Esophagus muscularis mucosa (tissue), 4 donors: ENCODE results near the gene TBC1D24. TPM values are rescaled to one million over a fixed set of nuclear protein-coding genes. Genes with fewer than 3 reads are reported as not detected.

ENCODE experiments used
- DNase-seq: peaks from one replicate; pipeline ENCODE4 v3.0.0-alpha.2; 2017; ENCODE audit errors: extremely low spot score
- H3K27ac ChIP-seq, 4 donors: fragments of 200-600 bp; sonication (generic); replicated peaks in 1 of 4; 1 replicate in 3 of 4; 2 replicates in 1 of 4; pipeline ENCODE4 v1.5.1; 2016 to 2019; ENCODE audit warnings: mild to moderate bottlenecking in 1 of 4
- H3K27me3 ChIP-seq, 4 donors: fragments of 200-600 bp; sonication (generic); one replicate each; pipeline versions ENCODE4 v1.5.1 to v1.6.0; 2016 to 2019
- H3K36me3 ChIP-seq, 4 donors: fragments of 200-600 bp; sonication (generic); one replicate each; pipeline ENCODE4 v1.5.1; 2016 to 2019
- H3K4me1 ChIP-seq, 4 donors: fragments of 200-600 bp; sonication (generic); one replicate each; pipeline ENCODE4 v1.5.1; 2016 to 2019
- H3K4me3 ChIP-seq, 4 donors: fragments of 200-600 bp; sonication (generic); 1 replicate in 2 of 4; 2 replicates in 2 of 4; pipeline ENCODE4 v1.5.1; 2016 to 2019; ENCODE audit warnings: mild to moderate bottlenecking in 4 of 4, moderate library complexity in 1 of 4
- H3K9me3 ChIP-seq, 4 donors: fragments of 200-600 bp; sonication (generic); 1 replicate in 3 of 4; 2 replicates in 1 of 4; pipeline ENCODE4 v1.5.1; 2016 to 2019
- EP300 ChIP-seq: sonication (generic); formaldehyde crosslinking; IDR thresholded peaks from one replicate; pipeline ENCODE4 v1.6.1; 2017; ENCODE audit warnings: antibody characterized with exemption
- POLR2A ChIP-seq: fragments of 450-650 bp; IDR thresholded peaks from one replicate; pipeline ENCODE4 v1.6.1; 2017; ENCODE audit warnings: antibody characterized with exemption, moderate library complexity, mild to moderate bottlenecking, low read depth
- POLR2AphosphoS5 ChIP-seq, 2 donors: sonication (generic); formaldehyde crosslinking; IDR thresholded peaks; one replicate each; pipeline ENCODE4 v1.6.1; 2017; ENCODE audit warnings: antibody characterized with exemption in 2 of 2
- WGBS: methylation state at CpG from one replicate; pipeline ENCODE4 v1.1.5; 2018; 5-methylcytosine and 5-hydroxymethylcytosine counted together
- intact Hi-C: fragments of 100-400 bp; cut with DNase I; formaldehyde crosslinking; loops from one replicate; pipeline ENCODE4 v1.15.1; 2023
- total RNA-seq, 4 donors: library from RNA; depleted of rRNA; stranded (reverse); fragments of >200 nt; gene quantifications; one replicate each; pipeline versions ENCODE4 v1.1.0 to v1.2.1, GENCODE V29; 2016
- TF ChIP-seq, protein P1 (sequence below), 3 experiments: fragments of 200-600 bp in 2 of 3; fragments of 450-650 bp in 1 of 3; sonication (generic) in 2 of 3; IDR thresholded peaks; one replicate each; pipeline ENCODE4 v1.5.1; 2017 to 2019; ENCODE audit warnings: antibody characterized with exemption in 3 of 3, mild to moderate bottlenecking in 2 of 3, moderate library complexity in 1 of 3

TBC1D24 gene
- total RNA-seq, 4 donors from 2014 or later: 7.0 to 14.1 (median 11.5) TPM

DNA sequence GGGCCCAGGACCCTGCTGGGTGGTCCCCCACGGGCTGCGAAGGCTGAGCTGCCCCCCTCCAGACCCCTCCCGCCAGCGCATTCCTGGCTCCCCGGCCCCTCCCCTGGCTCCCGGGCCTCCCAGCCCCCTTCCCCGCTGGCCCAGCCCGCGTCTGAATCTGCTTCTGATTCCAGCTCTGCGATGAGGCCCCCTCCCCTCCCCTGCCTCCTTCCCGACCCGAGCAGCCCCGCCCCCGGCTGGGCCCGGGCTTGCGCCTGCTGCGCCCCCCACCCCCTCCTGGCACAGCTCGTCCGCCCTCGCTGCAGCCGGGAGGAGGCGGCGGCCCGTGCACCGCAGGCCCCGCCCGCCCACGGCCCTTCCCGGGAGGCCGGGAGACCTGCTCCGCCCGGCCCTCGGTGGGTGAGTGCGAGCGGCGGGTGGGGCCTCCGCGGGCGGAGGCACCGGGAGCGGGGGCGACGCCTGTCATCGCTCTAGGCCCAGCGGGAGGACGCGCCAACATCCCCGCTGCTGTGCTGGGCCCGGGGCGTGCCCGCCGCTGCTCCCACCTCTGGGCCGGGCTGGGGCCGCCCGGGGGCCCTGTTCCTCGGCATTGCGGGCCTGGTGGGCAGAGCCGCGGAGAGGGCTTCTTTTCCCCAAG is 3.8 kb upstream of the TBC1D24 start, which contains the start of gene NTN3:
Gene NTN3, plus strand, starts transcription at position 282 of the 637 bp plus-strand sequence. CDS start 405 bp downstream, outside the sequence.
- intact Hi-C loops: no loop called here
- TF ChIP-seq, protein P1, sequence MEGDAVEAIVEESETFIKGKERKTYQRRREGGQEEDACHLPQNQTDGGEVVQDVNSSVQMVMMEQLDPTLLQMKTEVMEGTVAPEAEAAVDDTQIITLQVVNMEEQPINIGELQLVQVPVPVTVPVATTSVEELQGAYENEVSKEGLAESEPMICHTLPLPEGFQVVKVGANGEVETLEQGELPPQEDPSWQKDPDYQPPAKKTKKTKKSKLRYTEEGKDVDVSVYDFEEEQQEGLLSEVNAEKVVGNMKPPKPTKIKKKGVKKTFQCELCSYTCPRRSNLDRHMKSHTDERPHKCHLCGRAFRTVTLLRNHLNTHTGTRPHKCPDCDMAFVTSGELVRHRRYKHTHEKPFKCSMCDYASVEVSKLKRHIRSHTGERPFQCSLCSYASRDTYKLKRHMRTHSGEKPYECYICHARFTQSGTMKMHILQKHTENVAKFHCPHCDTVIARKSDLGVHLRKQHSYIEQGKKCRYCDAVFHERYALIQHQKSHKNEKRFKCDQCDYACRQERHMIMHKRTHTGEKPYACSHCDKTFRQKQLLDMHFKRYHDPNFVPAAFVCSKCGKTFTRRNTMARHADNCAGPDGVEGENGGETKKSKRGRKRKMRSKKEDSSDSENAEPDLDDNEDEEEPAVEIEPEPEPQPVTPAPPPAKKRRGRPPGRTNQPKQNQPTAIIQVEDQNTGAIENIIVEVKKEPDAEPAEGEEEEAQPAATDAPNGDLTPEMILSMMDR (IDR thresholded peaks at IDR 0.05): no peak
- TF ChIP-seq POLR2AphosphoS5 (IDR thresholded peaks at IDR 0.05) (no peak), EP300 (no peak), POLR2A (no peak)
- peak within 1 kb of the TSS; percentile 39 to 53 (median 41) for H3K4me3 ChIP-seq
- peaks cover 53 to 88% (median 73%) of the 10 kb centered on the region in 4 donors for H3K4me1 ChIP-seq
- no peak for DNase-seq
- H3K27ac ChIP-seq: no peak within 1 kb of the TSS
- H3K9me3 ChIP-seq: no peaks in the 10 kb centered on the region
- WGBS: no CpG with 5 or more reads among the region's 59 CpGs
- H3K27me3 ChIP-seq: peaks cover 17 to 68% (median 37%) of the 10 kb centered on the region in 4 donors
- H3K36me3 ChIP-seq: no peaks in the 10 kb centered on the region

DNA sequence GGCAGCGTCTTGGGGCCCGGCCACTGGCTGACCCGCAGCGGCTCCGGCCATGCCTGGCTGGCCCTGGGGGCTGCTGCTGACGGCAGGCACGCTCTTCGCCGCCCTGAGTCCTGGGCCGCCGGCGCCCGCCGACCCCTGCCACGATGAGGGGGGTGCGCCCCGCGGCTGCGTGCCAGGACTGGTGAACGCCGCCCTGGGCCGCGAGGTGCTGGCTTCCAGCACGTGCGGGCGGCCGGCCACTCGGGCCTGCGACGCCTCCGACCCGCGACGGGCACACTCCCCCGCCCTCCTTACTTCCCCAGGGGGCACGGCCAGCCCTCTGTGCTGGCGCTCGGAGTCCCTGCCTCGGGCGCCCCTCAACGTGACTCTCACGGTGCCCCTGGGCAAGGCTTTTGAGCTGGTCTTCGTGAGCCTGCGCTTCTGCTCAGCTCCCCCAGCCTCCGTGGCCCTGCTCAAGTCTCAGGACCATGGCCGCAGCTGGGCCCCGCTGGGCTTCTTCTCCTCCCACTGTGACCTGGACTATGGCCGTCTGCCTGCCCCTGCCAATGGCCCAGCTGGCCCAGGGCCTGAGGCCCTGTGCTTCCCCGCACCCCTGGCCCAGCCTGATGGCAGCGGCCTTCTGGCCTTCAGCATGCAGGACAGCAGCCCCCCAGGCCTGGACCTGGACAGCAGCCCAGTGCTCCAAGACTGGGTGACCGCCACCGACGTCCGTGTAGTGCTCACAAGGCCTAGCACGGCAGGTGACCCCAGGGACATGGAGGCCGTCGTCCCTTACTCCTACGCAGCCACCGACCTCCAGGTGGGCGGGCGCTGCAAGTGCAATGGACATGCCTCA is 3.1 kb upstream of the TBC1D24 start:
- peaks cover 56 to 93% (median 75%) of the 10 kb centered on the region in 4 donors for H3K4me1 ChIP-seq

DNA sequence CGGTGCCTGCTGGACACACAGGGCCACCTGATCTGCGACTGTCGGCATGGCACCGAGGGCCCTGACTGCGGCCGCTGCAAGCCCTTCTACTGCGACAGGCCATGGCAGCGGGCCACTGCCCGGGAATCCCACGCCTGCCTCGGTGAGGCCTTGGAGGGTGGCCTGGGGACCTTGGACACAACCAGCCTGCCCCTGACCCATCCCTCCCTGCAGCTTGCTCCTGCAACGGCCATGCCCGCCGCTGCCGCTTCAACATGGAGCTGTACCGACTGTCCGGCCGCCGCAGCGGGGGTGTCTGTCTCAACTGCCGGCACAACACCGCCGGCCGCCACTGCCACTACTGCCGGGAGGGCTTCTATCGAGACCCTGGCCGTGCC is 2.5 kb upstream of the TBC1D24 start:
- Histone ChIP-seq H3K27ac (no peak overlapping the region), H3K9me3 (no peaks in the 10 kb centered on the region), H3K4me3 (no peak overlapping the region), H3K27me3 (peaks cover 17 to 62% (median 37%) of the 10 kb centered on the region in 4 donors), H3K36me3 (no peaks in the 10 kb centered on the region), H3K4me1 (peaks cover 53 to 87% (median 70%) of the 10 kb centered on the region in 4 donors)
- intact Hi-C loops: no loop called here
- no peak for DNase-seq
- no peak for TF ChIP-seq EP300
- no peak for TF ChIP-seq POLR2AphosphoS5 (IDR thresholded peaks at IDR 0.05)
- TF ChIP-seq POLR2A: no peak
- TF ChIP-seq, protein P1 (IDR thresholded peaks at IDR 0.05): no peak
- 96% methylated on average over 26 of the region's 27 CpGs for WGBS

More for the DNA sequence above, 3.1 kb upstream of the TBC1D24 start:
- intact Hi-C loops: no loop called here
- no peaks in the 10 kb centered on the region for H3K36me3 ChIP-seq
- no peaks in the 10 kb centered on the region for H3K9me3 ChIP-seq
- DNase-seq: no peak
- WGBS: 91% methylated on average over 16 of the region's 61 CpGs
- H3K27ac ChIP-seq: no peak overlapping the region
- TF ChIP-seq EP300: no peak
- TF ChIP-seq, protein P1 (IDR thresholded peaks at IDR 0.05): no peak
- TF ChIP-seq POLR2AphosphoS5 (IDR thresholded peaks at IDR 0.05): no peak
- TF ChIP-seq POLR2A: no peak
- H3K27me3 ChIP-seq: peaks cover 17 to 68% (median 37%) of the 10 kb centered on the region in 4 donors
- peak overlapping the region; percentile 39 to 53 (median 41) for H3K4me3 ChIP-seq

DNA sequence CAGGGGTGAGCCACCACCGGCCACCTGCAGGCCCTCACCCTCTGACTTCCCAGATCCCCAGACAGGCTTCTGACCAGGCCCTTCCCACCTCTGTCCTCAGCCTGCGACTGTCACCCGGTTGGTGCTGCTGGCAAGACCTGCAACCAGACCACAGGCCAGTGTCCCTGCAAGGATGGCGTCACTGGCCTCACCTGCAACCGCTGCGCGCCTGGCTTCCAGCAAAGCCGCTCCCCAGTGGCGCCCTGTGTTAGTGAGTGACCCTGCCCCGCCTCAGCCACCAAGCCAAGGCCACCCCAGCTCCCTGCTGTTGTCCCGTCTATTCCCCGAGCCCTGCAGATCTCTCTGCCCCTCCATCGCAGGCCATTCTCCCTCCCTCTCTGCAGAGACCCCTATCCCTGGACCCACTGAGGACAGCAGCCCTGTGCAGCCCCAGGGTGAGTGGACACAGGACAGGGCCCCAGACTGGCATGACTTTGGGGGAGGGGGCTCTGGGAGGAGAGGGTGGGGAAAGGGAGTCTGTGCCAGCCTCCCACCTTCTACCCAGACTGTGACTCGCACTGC is 2.0 kb upstream of the TBC1D24 start:
- Histone ChIP-seq H3K4me3 (peak overlapping the region in 1 of 4 donors; percentile 85), H3K9me3 (no peaks in the 10 kb centered on the region), H3K27me3 (peaks cover 14 to 57% (median 37%) of the 10 kb centered on the region in 4 donors), H3K36me3 (no peaks in the 10 kb centered on the region), H3K27ac (no peak overlapping the region), H3K4me1 (peaks cover 48 to 82% (median 65%) of the 10 kb centered on the region in 4 donors)
- DNase-seq: no peak
- 89% methylated on average over 6 of the region's 14 CpGs for WGBS
- intact Hi-C loops: no loop called here
- no peak for TF ChIP-seq POLR2AphosphoS5 (IDR thresholded peaks at IDR 0.05)
- TF ChIP-seq, protein P1 (IDR thresholded peaks at IDR 0.05): no peak
- TF ChIP-seq POLR2A: no peak
- TF ChIP-seq EP300: no peak
